Right lobe of liver (tissue), 6 donors: ENCODE results near the gene PYGB. TPM values are rescaled to one million over a fixed set of nuclear protein-coding genes. Genes with fewer than 3 reads are reported as not detected.
"Not testable (repeated sequence)": the region's sequence is repeated elsewhere in the genome, so short reads cannot be mapped to it uniquely, and the experiment has no call there.

Source experiments
- ATAC-seq, 4 donors: fragments of 200-7000 bp; cut with Tn5 transposase; one replicate each; pipeline ENCODE4 v1.9.1; 2020; ENCODE audit warnings: mild to moderate bottlenecking in 4 of 4, moderate library complexity in 4 of 4
- DNase-seq, 3 donors: peaks; one replicate each; pipeline ENCODE4 v3.0.0-alpha.2; 2020
- H3K27ac ChIP-seq, 3 donors: fragments of 200-600 bp; one replicate each; pipeline ENCODE4 v1.8.0; 2022
- H3K27me3 ChIP-seq, 2 donors: fragments of 200-600 bp; one replicate each; pipeline ENCODE4 v1.8.0; 2022
- H3K36me3 ChIP-seq, 4 donors: fragments of 200-600 bp; sonication (generic) in 1 of 4; one replicate each; pipeline versions ENCODE4 v1.5.1 to v1.8.0; 2017 to 2022; ENCODE audit warnings: control low read depth in 1 of 4
- H3K4me1 ChIP-seq, 4 donors: fragments of 200-600 bp; sonication (generic) in 1 of 4; one replicate each; pipeline versions ENCODE4 v1.5.1 to v1.8.0; 2017 to 2022; ENCODE audit warnings: control low read depth in 1 of 4
- H3K4me3 ChIP-seq, 3 donors: fragments of 200-600 bp; one replicate each; pipeline ENCODE4 v1.8.0; 2022
- H3K9me3 ChIP-seq, 4 donors: fragments of 200-600 bp; sonication (generic) in 1 of 4; one replicate each; pipeline versions ENCODE4 v1.5.1 to v1.8.0; 2017 to 2022; ENCODE audit warnings: control low read depth in 1 of 4
- POLR2A ChIP-seq: fragments of 450-650 bp; IDR thresholded peaks from one replicate; pipeline ENCODE4 v1.6.1; 2017; ENCODE audit warnings: antibody characterized with exemption, mild to moderate bottlenecking
- WGBS: methylation state at CpG from one replicate; pipeline ENCODE4 v1.1.6; 2018; ENCODE audit warnings: low coverage, low lambda C conversion rate; ENCODE audit not compliant: insufficient coverage; ENCODE audit errors: missing lambda C conversion rate; 5-methylcytosine and 5-hydroxymethylcytosine counted together
- intact Hi-C, 2 donors: fragments of 100-400 bp; cut with DNase I; formaldehyde crosslinking; loops; one replicate each; pipeline versions ENCODE4 v1.11.2 to v1.14.1; 2022
- total RNA-seq, 6 experiments: library from RNA; depleted of rRNA in 2 of 6; stranded (reverse); fragments of >200 nt in 2 of 6; fragmentation: NEBNext Ultra II Directional in 3 of 6; extraction: Animal tissue kit (Norgen Biotek cat#: 25700) in 3 of 6; gene quantifications; one replicate each; pipeline versions ENCODE4 v1.1.0 to v1.2.4, GENCODE V29; 2016 to 2023
- TF ChIP-seq, protein P1 (sequence below), 4 donors: fragments of 200-600 bp in 3 of 4; fragments of 450-650 bp in 1 of 4; IDR thresholded peaks; one replicate each; pipeline versions ENCODE4 v1.5.1 to v1.8.0; 2016 to 2022; ENCODE audit warnings: antibody characterized with exemption in 4 of 4, mild to moderate bottlenecking in 2 of 4
- donor health status: DM: no; HTN: yes; CAD: no.
- donor health status: DM: no; HTN: no; CAD: no.
- donor health status: DM: no; HTN: no; CAD: no.
- donor health status: DM: no; HTN: yes; CAD: no.
- donor health status: DM: no; HTN: yes; CAD: no.

PYGB gene
- total RNA-seq, 6 experiments from 2014 or later: 6.6 to 27.4 (median 13.2) TPM

DNA sequence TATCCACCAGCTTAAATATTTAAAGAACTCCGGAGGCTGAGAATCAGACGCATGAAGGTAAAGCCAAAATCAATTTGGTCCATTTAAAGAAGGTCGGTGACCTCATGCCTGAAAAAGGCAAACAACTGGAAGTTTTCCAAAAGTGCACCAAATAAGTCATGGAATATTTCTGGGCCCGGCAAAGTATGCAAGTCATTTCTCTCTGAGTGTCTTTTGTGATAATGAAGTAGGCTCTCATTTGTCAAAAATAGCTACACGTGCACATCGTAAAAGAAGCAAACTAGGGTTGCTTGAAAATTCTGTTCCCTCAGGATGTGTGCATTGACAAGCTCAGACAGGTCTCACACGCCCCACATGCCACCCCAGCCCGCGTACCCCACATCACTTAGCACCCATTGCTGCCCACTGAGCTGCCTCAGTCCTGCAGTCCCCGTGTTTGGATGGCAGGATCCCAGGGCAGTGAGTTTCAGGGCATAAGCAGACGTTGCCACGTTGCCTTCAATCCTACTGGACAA lies 20.5 kb upstream of the PYGB start:
- DNase-seq (no peak), ATAC-seq (peak; percentile 61 to 84 (median 74))
- Histone ChIP-seq H3K27me3 (no peaks in the 10 kb centered on the region), H3K27ac (peak overlapping the region in 2 of 3 donors; percentile 33 to 38), H3K36me3 (no peaks in the 10 kb centered on the region), H3K4me1 (peaks cover 0 to 20% (median 9%) of the 10 kb centered on the region in 4 donors), H3K4me3 (no peak overlapping the region), H3K9me3 (no peaks in the 10 kb centered on the region)
- TF ChIP-seq POLR2A: no peak
- TF ChIP-seq, protein P1, sequence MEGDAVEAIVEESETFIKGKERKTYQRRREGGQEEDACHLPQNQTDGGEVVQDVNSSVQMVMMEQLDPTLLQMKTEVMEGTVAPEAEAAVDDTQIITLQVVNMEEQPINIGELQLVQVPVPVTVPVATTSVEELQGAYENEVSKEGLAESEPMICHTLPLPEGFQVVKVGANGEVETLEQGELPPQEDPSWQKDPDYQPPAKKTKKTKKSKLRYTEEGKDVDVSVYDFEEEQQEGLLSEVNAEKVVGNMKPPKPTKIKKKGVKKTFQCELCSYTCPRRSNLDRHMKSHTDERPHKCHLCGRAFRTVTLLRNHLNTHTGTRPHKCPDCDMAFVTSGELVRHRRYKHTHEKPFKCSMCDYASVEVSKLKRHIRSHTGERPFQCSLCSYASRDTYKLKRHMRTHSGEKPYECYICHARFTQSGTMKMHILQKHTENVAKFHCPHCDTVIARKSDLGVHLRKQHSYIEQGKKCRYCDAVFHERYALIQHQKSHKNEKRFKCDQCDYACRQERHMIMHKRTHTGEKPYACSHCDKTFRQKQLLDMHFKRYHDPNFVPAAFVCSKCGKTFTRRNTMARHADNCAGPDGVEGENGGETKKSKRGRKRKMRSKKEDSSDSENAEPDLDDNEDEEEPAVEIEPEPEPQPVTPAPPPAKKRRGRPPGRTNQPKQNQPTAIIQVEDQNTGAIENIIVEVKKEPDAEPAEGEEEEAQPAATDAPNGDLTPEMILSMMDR (IDR thresholded peaks at IDR 0.05): no peak
- intact Hi-C loops: loop anchor here in 1 of 2 donors (10.0 kb wide), 1 partner anchor 67 kb away; no protein-coding TSS in a partner anchor
- WGBS: 6% methylated on average over 6 of the region's 12 CpGs

DNA sequence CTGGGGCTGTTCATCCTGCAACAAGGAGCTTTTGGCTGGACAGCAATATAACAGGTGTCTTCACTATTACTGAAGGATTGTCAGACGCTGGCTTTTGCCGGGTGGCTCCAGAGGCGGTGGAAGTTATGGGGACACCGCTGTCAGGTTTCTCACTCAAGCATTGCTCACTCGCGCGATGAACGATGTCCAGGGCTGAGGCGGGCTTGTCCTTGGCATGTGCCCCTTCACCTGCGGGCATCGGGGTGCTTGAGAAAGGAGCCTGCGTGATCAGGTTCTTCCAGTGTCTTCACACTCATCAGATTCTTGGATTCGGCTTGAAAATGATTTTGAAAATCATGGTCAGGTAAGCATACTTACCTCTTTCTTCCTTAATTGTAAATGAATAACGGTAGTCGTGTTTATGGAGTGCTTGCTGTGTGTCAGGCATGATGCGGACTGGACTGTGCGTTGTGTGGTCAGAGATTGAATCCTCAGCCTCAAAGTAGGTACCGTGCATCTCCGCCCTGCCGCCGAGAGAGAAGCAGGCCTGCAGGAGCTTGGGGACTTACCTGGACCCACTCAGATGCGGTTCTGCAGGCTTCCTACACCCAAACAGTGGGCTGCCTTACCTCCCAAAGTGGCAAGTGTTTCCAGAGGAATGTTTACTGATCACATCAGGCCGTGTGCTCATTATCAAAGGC lies 18.3 kb upstream of the PYGB start:
- no peak for DNase-seq
- WGBS: 67% methylated on average over 4 of the region's 23 CpGs

DNA sequence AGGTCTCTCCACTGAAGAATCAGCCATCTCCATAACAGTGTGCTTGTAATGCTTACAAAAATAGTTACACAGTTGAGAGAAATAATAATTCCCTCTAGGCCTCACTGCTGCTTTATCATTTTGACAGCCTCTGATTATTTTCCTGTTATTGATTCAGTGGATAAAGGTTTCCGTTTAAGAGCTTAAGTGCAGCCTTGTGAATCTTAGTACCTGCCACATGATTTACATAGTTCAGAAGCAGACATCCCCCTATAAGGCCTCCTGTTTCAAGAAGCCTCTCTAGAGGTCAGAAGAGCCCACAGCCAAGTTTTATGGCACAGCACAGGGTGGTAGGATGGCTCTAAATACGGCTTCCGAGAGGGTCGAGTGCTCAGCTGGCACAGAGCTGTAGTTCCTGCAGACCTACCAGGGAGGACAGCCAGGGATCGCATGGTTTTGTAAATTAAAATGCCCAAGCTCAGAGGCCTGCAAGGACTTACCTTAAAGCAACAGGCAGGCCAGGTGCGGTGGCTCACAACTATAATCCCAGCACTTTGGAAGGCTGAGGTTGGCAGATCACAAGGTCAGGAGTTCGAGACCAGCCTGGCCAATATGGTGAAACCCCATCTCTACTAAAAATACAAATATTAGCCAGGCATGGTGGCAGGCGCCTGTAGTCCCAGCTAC lies 17.6 kb upstream of the PYGB start:
- intact Hi-C loops: no loop called here
- WGBS: 56% methylated on average over 3 of the region's 8 CpGs
- Histone ChIP-seq H3K9me3 (no peaks in the 10 kb centered on the region), H3K27me3 (no peaks in the 10 kb centered on the region), H3K4me1 (peaks cover 0 to 32% (median 16%) of the 10 kb centered on the region in 4 donors), H3K36me3 (no peaks in the 10 kb centered on the region), H3K27ac (no peak overlapping the region), H3K4me3 (no peak overlapping the region)
- ATAC-seq (no peak), DNase-seq (no peak)
- TF ChIP-seq POLR2A: no peak
- TF ChIP-seq, protein P1 (IDR thresholded peaks at IDR 0.05): no peak

More for the DNA sequence above, 18.3 kb upstream of the PYGB start:
- peaks cover 0 to 32% (median 15%) of the 10 kb centered on the region in 4 donors for H3K4me1 ChIP-seq
- H3K27ac ChIP-seq: no peak overlapping the region
- intact Hi-C loops: loop anchor here in 1 of 2 donors (10.0 kb wide), 1 partner anchor 65 kb away; no protein-coding TSS in a partner anchor
- no peaks in the 10 kb centered on the region for H3K9me3 ChIP-seq
- ATAC-seq: no peak
- no peak for TF ChIP-seq POLR2A
- TF ChIP-seq, protein P1 (IDR thresholded peaks at IDR 0.05): no peak
- no peak overlapping the region for H3K4me3 ChIP-seq
- no peaks in the 10 kb centered on the region for H3K27me3 ChIP-seq
- H3K36me3 ChIP-seq: no peaks in the 10 kb centered on the region

DNA sequence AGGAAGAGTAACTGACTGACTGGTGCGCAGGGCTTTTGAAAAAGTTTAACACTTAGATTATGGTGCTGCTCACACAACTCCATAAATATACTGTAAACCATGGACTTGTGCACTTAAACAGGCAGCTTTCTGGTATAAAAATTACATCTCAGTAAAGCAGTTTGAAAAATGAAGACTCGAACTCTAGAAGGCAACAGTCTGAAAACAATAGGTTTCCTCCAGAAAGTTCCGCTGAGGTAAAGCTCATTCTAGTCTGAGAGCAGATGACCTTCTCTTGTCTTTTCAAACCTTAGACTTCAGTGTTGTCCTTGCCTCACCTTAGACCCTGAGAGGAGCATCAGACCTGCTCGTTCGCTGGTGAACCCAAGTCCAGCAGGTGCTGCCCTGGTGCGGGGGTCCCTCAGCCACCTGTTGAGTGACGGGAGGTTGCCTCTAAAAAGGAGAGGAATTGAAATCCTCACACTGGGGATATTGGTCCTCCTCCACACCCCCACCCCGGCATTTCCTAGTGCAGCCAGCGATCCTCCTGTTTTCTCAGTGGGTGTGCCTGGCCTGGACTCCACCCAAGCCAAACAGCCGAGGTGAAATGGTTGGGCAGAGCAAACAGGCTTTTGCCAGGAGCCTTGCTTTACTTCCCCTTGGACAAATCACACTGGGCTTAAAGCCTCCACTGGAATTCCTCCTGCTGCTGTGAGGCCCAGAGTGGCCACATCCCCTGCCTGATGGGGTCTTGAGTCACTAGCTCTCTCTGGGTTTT lies 14.7 kb upstream of the PYGB start:
- no peaks in the 10 kb centered on the region for H3K27me3 ChIP-seq
- H3K9me3 ChIP-seq: no peaks in the 10 kb centered on the region
- 19% methylated on average over 9 of the region's 10 CpGs for WGBS
- no peak overlapping the region for H3K27ac ChIP-seq
- H3K36me3 ChIP-seq: no peaks in the 10 kb centered on the region
- DNase-seq: peak; percentile 85 to 89 (median 86)
- H3K4me1 ChIP-seq: peaks cover 0 to 14% (median 6%) of the 10 kb centered on the region in 4 donors
- intact Hi-C loops: no loop called here
- TF ChIP-seq, protein P1 (IDR thresholded peaks at IDR 0.05): no peak
- no peak for TF ChIP-seq POLR2A
- H3K4me3 ChIP-seq: no peak overlapping the region
- ATAC-seq: peak; percentile 87 to 98 (median 94)

DNA sequence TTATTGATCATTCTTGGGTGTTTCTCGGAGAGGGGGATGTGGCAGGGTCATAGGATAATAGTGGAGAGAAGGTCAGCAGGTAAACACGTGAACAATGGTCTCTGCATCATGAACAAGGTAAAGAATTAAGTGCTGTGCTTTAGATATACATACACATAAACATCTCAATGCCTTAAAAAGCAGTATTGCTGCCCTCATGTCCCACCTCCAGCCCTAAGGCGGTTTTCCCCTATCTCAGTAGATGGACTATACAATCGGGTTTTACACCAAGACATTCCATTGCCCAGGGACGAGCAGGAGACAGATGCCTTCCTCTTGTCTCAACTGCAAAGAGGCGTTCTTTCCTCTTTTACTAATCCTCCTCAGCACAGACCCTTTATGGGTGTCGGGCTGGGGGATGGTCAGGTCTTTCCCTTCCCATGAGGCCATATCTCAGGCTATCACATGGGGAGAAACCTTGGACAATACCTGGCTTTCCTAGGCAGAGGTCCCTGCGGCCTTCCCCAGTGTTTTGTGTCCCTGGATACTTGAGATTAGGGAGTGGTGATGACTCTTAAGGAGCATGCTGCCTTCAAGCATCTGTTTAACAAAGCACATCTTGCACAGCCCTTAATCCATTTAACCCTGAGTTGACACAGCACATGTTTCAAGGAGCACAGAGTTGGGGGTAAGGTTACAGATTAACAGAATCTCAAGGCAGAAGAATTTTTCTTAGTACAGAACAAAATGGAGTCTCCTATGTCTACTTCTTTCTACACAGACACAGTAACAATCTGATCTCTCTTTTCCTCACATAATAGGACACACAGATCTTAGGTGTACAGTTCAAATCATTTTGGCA lies 13.7 kb upstream of the PYGB start:
- H3K27ac ChIP-seq, H3K4me3 ChIP-seq, H3K36me3 ChIP-seq, ATAC-seq, H3K9me3 ChIP-seq, DNase-seq, H3K27me3 ChIP-seq, intact Hi-C loops: not testable (repeated sequence)
- H3K4me1 ChIP-seq: peaks cover 0 to 14% (median 6%) of the 10 kb centered on the region in 4 donors
- WGBS: 50% methylated on average over 8 of the region's 8 CpGs
